ENCODE results near the gene ABCB10. TPM values are rescaled to one million over a fixed set of nuclear protein-coding genes. Genes with fewer than 3 reads are reported as not detected.

The ABCB10 gene
- total RNA-seq, 1 donor from 2014 or later, result 17.6 TPM

- peak within 1 kb of the TSS; percentile 52 for H3K4me3 ChIP-seq (ENCODE audit: low read depth, low read length)
- DNase-seq (ENCODE audit: low read depth), result peak; percentile 93
- H3K27me3 ChIP-seq (ENCODE audit: control insufficient read depth, insufficient read depth, low read length), result no peaks in the 10 kb centered on the region
- FAIRE-seq, result no peak
- H3K36me3 ChIP-seq (ENCODE audit: control insufficient read depth, insufficient read depth, low read length), result no peaks in the 10 kb centered on the region
- TF ChIP-seq, protein P1, sequence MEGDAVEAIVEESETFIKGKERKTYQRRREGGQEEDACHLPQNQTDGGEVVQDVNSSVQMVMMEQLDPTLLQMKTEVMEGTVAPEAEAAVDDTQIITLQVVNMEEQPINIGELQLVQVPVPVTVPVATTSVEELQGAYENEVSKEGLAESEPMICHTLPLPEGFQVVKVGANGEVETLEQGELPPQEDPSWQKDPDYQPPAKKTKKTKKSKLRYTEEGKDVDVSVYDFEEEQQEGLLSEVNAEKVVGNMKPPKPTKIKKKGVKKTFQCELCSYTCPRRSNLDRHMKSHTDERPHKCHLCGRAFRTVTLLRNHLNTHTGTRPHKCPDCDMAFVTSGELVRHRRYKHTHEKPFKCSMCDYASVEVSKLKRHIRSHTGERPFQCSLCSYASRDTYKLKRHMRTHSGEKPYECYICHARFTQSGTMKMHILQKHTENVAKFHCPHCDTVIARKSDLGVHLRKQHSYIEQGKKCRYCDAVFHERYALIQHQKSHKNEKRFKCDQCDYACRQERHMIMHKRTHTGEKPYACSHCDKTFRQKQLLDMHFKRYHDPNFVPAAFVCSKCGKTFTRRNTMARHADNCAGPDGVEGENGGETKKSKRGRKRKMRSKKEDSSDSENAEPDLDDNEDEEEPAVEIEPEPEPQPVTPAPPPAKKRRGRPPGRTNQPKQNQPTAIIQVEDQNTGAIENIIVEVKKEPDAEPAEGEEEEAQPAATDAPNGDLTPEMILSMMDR (IDR thresholded peaks at IDR 0.05; ENCODE audit: insufficient read depth, low read length, severe bottlenecking), result no peak
Observed at GRCh38 chr1:229507951-229508822, 50.3 kb downstream of the ABCB10 start, which contains the start of gene NUP133. Gene NUP133 (minus strand): TSS chr1:229508341. CDS start chr1:229508249, 92 bp downstream.

DNA sequence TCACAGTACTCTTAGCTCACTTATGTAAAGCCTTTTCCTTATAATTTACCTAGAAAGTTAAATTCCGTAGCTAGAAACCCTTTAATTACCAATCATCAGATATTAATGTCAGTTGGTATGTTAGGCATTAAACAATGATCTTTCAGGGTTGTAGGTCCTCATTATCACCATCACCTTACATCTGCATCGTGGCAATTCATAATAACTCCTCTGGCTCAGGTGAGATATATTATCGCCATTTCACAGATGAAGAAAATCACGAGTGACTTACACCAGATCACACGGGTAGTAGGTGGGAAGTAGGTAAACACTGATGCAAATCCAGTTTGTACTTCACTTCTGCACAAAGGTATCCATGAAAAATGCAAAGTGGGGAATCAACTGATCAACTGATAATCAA lies 51.0 kb downstream of the ABCB10 start:
- TF ChIP-seq, protein P1 (IDR thresholded peaks at IDR 0.05; ENCODE audit: insufficient read depth, low read length, severe bottlenecking), result no peak
- FAIRE-seq, result no peak
- no peak for DNase-seq (ENCODE audit: low read depth)
- Histone ChIP-seq H3K36me3 (ENCODE audit: control insufficient read depth, insufficient read depth, low read length) (no peaks in the 10 kb centered on the region), H3K4me3 (ENCODE audit: low read depth, low read length) (peak overlapping the region; percentile 52), H3K27me3 (ENCODE audit: control insufficient read depth, insufficient read depth, low read length) (no peaks in the 10 kb centered on the region)

- Histone ChIP-seq H3K36me3 (ENCODE audit: control insufficient read depth, insufficient read depth, low read length) (no peaks in the 10 kb centered on the region), H3K27me3 (ENCODE audit: control insufficient read depth, insufficient read depth, low read length) (no peaks in the 10 kb centered on the region), H3K4me3 (ENCODE audit: low read depth, low read length) (no peak overlapping the region)
- no peak for DNase-seq (ENCODE audit: low read depth)
- FAIRE-seq, result no peak
- TF ChIP-seq, protein P1 (IDR thresholded peaks at IDR 0.05; ENCODE audit: insufficient read depth, low read length, severe bottlenecking), result no peak
Observed at GRCh38 chr1:229506633-229507032, 51.9 kb downstream of the ABCB10 start.

DNA sequence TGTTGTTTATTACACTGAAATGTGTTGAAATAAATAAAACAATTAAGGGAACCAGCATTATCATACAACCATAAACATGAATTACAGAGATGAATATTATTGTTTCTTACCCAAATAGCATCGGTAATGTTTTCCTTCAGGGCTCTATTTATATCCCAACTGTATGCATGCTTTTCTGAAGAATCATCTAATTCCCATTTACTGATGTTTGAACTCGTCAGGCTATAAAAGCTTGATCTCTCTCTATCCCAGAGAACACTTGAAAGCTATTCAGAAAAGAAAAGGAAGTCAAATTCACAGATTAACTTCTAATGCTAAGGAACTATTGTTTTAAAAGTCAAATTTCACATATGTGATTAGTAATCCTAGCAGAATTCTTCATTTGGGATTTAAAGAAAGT lies 62.7 kb downstream of the ABCB10 start:
- Histone ChIP-seq H3K27me3 (ENCODE audit: control insufficient read depth, insufficient read depth, low read length) (no peaks in the 10 kb centered on the region), H3K36me3 (ENCODE audit: control insufficient read depth, insufficient read depth, low read length) (peaks cover 11% of the 10 kb centered on the region), H3K4me3 (ENCODE audit: low read depth, low read length) (no peak overlapping the region)
- TF ChIP-seq, protein P1 (IDR thresholded peaks at IDR 0.05; ENCODE audit: insufficient read depth, low read length, severe bottlenecking), result no peak
- DNase-seq (ENCODE audit: low read depth), result no peak
- FAIRE-seq, result no peak

- no peak for FAIRE-seq
- no peaks in the 10 kb centered on the region for H3K27me3 ChIP-seq (ENCODE audit: control insufficient read depth, insufficient read depth, low read length)
- no peak for DNase-seq (ENCODE audit: low read depth)
- H3K36me3 ChIP-seq (ENCODE audit: control insufficient read depth, insufficient read depth, low read length), result peaks cover 6% of the 10 kb centered on the region
- no peak overlapping the region for H3K4me3 ChIP-seq (ENCODE audit: low read depth, low read length)
- TF ChIP-seq, protein P1 (IDR thresholded peaks at IDR 0.05; ENCODE audit: insufficient read depth, low read length, severe bottlenecking), result no peak
Observed at GRCh38 chr1:229487181-229487580, 71.3 kb downstream of the ABCB10 start.
